Body of pancreas (tissue), 4 donors: ENCODE results near the gene USP9X.

Source experiments
- POLR2A ChIP-seq, 3 donors: fragments of 450-650 bp; IDR thresholded peaks; one replicate each; pipeline ENCODE4 v1.6.1; 2016; ENCODE audit warnings: antibody characterized with exemption in 3 of 3, mild to moderate bottlenecking in 2 of 3
- TF ChIP-seq, protein P1 (sequence below), 7 experiments: fragments of 450-650 bp in 4 of 7; fragments of 200-600 bp in 3 of 7; sonication (generic) in 3 of 7; IDR thresholded peaks; one replicate each; pipeline ENCODE4 v1.5.1; 2016 to 2019; ENCODE audit warnings: antibody characterized with exemption in 7 of 7

DNA sequence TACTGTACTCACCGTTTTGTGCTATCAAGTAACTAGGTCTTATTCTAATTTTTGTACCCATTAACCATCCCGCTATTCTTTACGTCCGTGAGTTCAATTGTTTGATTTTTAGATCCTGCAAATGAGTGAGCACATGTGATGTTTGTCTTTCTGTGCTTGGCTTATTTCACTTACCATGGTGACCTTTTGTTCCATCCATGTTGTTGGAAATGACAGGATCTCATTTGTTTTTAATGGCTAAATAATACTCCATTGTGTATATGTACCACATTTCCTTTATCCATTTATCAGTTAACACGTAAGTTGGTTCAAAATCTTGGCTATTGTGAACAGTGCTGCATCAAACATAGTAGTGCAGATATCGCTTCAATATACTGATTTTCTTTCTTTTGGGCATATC lies 48.3 kb downstream of the USP9X start:
- TF ChIP-seq, protein P1, sequence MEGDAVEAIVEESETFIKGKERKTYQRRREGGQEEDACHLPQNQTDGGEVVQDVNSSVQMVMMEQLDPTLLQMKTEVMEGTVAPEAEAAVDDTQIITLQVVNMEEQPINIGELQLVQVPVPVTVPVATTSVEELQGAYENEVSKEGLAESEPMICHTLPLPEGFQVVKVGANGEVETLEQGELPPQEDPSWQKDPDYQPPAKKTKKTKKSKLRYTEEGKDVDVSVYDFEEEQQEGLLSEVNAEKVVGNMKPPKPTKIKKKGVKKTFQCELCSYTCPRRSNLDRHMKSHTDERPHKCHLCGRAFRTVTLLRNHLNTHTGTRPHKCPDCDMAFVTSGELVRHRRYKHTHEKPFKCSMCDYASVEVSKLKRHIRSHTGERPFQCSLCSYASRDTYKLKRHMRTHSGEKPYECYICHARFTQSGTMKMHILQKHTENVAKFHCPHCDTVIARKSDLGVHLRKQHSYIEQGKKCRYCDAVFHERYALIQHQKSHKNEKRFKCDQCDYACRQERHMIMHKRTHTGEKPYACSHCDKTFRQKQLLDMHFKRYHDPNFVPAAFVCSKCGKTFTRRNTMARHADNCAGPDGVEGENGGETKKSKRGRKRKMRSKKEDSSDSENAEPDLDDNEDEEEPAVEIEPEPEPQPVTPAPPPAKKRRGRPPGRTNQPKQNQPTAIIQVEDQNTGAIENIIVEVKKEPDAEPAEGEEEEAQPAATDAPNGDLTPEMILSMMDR (IDR thresholded peaks at IDR 0.05) = no peak
- TF ChIP-seq POLR2A (IDR thresholded peaks at IDR 0.05) = no peak
